SK-N-SH (cell line): ENCODE data around the gene CRELD2. TPM values are rescaled to one million over a fixed set of nuclear protein-coding genes. Genes with fewer than 3 reads are reported as not detected.

Experiments used
- CTCF ChIA-PET: fragments of 300-600, 350-600 bp; formaldehyde crosslinking; extraction: SDS; loops from one replicate; lab custom pipeline; 2021; lab: Yijun Ruan, JAX
- POLR2A ChIA-PET: fragments of 350-600 bp; sonication (Branson Sonifier 250); formaldehyde crosslinking; extraction: SDS; loops from one replicate; lab custom pipeline; 2020; ENCODE audit warnings: antibody characterized with exemption, inconsistent platforms; lab: Yijun Ruan, JAX
- DNase-seq: peaks from one replicate; pipeline ENCODE4 v3.0.0; 2012
- H2AFZ ChIP-seq: fragments of 200-600 bp; sonication (generic); 2 replicates; pipeline ENCODE4 v1.8.1; 2016; ENCODE audit warnings: antibody characterized with exemption, mild to moderate bottlenecking, low read depth
- H3F3A ChIP-seq: fragments of 200-600 bp; sonication (generic); replicated peaks from 2 replicates; pipeline ENCODE3; 2016; ENCODE audit warnings: antibody characterized with exemption, mild to moderate bottlenecking; ENCODE audit not compliant: insufficient read depth
- H3K27ac ChIP-seq, 2 experiments: fragments of 200-500 bp in 1 of 2; fragments of 200-600 bp in 1 of 2; sonication (Bioruptor generic) in 1 of 2; sonication (generic), shearing (Covaris generic) in 1 of 2; 2 replicates each; pipeline versions ENCODE4 v1.5.1 to v1.6.1; 2014 to 2016; ENCODE audit warnings: low read depth in 2 of 2, inconsistent platforms in 1 of 2, low read length in 1 of 2, mild to moderate bottlenecking in 1 of 2, mixed read lengths in 1 of 2
- H3K27me3 ChIP-seq: fragments of 200-600 bp; sonication (generic), shearing (Covaris generic); 2 replicates; pipeline ENCODE4 v1.6.1; 2016; ENCODE audit warnings: mixed run types; ENCODE audit not compliant: insufficient read depth
- H3K36me3 ChIP-seq, 2 experiments: fragments of 200-500 bp in 1 of 2; fragments of 200-600 bp in 1 of 2; sonication (Bioruptor generic) in 1 of 2; sonication (generic) in 1 of 2; replicated peaks in 1 of 2; 2 replicates each; pipeline versions ENCODE3 to v1.5.1; 2014 to 2016; ENCODE audit warnings: low read length in 1 of 2, mild to moderate bottlenecking in 1 of 2; ENCODE audit not compliant: insufficient read depth in 2 of 2, control insufficient read depth in 1 of 2
- H3K4me1 ChIP-seq, 2 experiments: fragments of 200-500 bp in 1 of 2; fragments of 200-600 bp in 1 of 2; sonication (Bioruptor generic) in 1 of 2; sonication (generic), shearing (Covaris generic) in 1 of 2; 2 replicates each; pipeline versions ENCODE4 v1.5.1 to v1.6.1; 2014 to 2016; ENCODE audit warnings: low read depth in 1 of 2, low read length in 1 of 2, mixed run types in 1 of 2; ENCODE audit not compliant: insufficient read depth in 2 of 2, control insufficient read depth in 1 of 2
- H3K4me2 ChIP-seq: fragments of 200-600 bp; sonication (generic), shearing (Covaris generic); 2 replicates; pipeline ENCODE4 v1.6.1; 2017; ENCODE audit warnings: mixed run types
- H3K4me3 ChIP-seq, 2 experiments: fragments of 200-500 bp in 1 of 2; fragments of 200-600 bp in 1 of 2; sonication (Bioruptor generic) in 1 of 2; sonication (generic), shearing (Covaris generic) in 1 of 2; 2 replicates each; pipeline versions ENCODE4 v1.5.1 to v1.8.1; 2014 to 2016; ENCODE audit warnings: low read depth in 2 of 2, inconsistent platforms in 1 of 2, low read length in 1 of 2, mild to moderate bottlenecking in 1 of 2, mixed read lengths in 1 of 2, moderate library complexity in 1 of 2
- H3K79me2 ChIP-seq: fragments of 200-600 bp; sonication (generic); 2 replicates; pipeline ENCODE4 v1.8.1; 2017; ENCODE audit warnings: mild to moderate bottlenecking; ENCODE audit not compliant: insufficient read depth
- H3K9ac ChIP-seq: fragments of 200-600 bp; sonication (generic); 2 replicates; pipeline ENCODE4 v1.6.1; 2017; ENCODE audit warnings: mixed run types
- H3K9me2 ChIP-seq: fragments of 200-600 bp; sonication (generic); 2 replicates; pipeline ENCODE4 v1.6.1; 2017; ENCODE audit warnings: mixed run types
- H3K9me3 ChIP-seq: fragments of 200-600 bp; sonication (generic); 2 replicates; pipeline ENCODE4 v1.6.1; 2017; ENCODE audit warnings: mixed run types, mild to moderate bottlenecking, moderate library complexity
- H4K20me1 ChIP-seq: fragments of 200-600 bp; sonication (generic); 2 replicates; pipeline ENCODE4 v1.6.1; 2017; ENCODE audit warnings: mild to moderate bottlenecking, mixed run types; ENCODE audit not compliant: insufficient read depth
- CTCF ChIP-seq: fragments of 200-600 bp; sonication (generic); IDR thresholded peaks from 2 replicates; pipeline ENCODE4 v1.6.1; 2017; ENCODE audit warnings: antibody characterized with exemption, mild to moderate bottlenecking, moderate library complexity
- ELF1 ChIP-seq: IDR thresholded peaks from 2 replicates; pipeline ENCODE4 v1.4.0; 2012
- FOSL2 ChIP-seq: IDR thresholded peaks from 2 replicates; pipeline ENCODE4 v1.4.0; 2012; ENCODE audit warnings: low read depth, mild to moderate bottlenecking, moderate library complexity, borderline replicate concordance
- GATA2 ChIP-seq: sonication (generic); formaldehyde crosslinking; IDR thresholded peaks from 2 replicates; pipeline ENCODE4 v1.5.0; 2020; ENCODE audit warnings: mild to moderate bottlenecking, missing genetic modification reagents
- MAX ChIP-seq: IDR thresholded peaks from 2 replicates; pipeline ENCODE4 v1.4.0; 2012; ENCODE audit warnings: low read depth
- RCOR1 ChIP-seq: fragments of 150-350 bp; IDR thresholded peaks from 2 replicates; pipeline ENCODE4 v1.6.1; 2017; ENCODE audit warnings: antibody characterized with exemption, low read length
- RXRA ChIP-seq: IDR thresholded peaks from 2 replicates; pipeline ENCODE4 v1.4.0; 2012; ENCODE audit warnings: low read depth, mild to moderate bottlenecking, borderline replicate concordance
- TEAD4 ChIP-seq: IDR thresholded peaks from 2 replicates; pipeline ENCODE4 v1.4.0; 2012; ENCODE audit warnings: mild to moderate bottlenecking, borderline replicate concordance; ENCODE audit not compliant: insufficient read depth
- USF1 ChIP-seq: IDR thresholded peaks from 2 replicates; pipeline ENCODE4 v1.4.0; 2012; ENCODE audit warnings: low read depth, borderline replicate concordance
- USF2 ChIP-seq: fragments of 150-350 bp; IDR thresholded peaks from 2 replicates; pipeline ENCODE4 v1.6.1; 2017; ENCODE audit warnings: antibody characterized with exemption, low read length, low read depth, borderline replicate concordance
- ZBTB33 ChIP-seq: IDR thresholded peaks from 2 replicates; pipeline ENCODE4 v1.4.0; 2012; ENCODE audit warnings: low read depth, borderline replicate concordance
- WGBS: methylation state at CpG from one replicate; pipeline ENCODE4 v1.1.6; 2017; ENCODE audit warnings: low lambda C conversion rate; 5-methylcytosine and 5-hydroxymethylcytosine counted together
- polyA plus RNA-seq, 3 experiments: library from polyadenylated mRNA; depleted of rRNA; stranded (reverse); fragments of >200 nt; gene quantifications; 2 replicates each; pipeline ENCODE4 v1.2.3, GENCODE V29; 2012

The CRELD2 gene
- polyA plus RNA-seq, 1 of the 3 experiments (the other 2 are of a cell fraction): 113 TPM

GRCh38 chr22:49951678-49951985 lies 33.2 kb downstream of the CRELD2 start:
- peak overlapping the region; percentile 61; the same call in 1 of the 2 replicates for H3K9ac ChIP-seq
- POLR2A ChIA-PET: no interaction called here
- CTCF ChIA-PET: interaction anchor here (0.9 to 2.1 kb wide), 3 partner anchors 30 to 78 kb away, joined by 3 to 9 read pairs (median 3); no protein-coding TSS in a partner anchor
- peaks cover 13 to 44% of the 10 kb centered on the region in 2 experiments; a peak in 3 of 4 replicates for H3K4me1 ChIP-seq
- H3K9me2 ChIP-seq: no peaks in the 10 kb centered on the region
- H3K36me3 ChIP-seq: no peaks in the 10 kb centered on the region
- DNase-seq: no peak
- no peak overlapping the region; a peak in 1 of 4 replicates for H3K27ac ChIP-seq
- WGBS: no CpG with 5 or more reads among the region's 4 CpGs
- H3K9me3 ChIP-seq: no peaks in the 10 kb centered on the region
- H2AFZ ChIP-seq: no peak overlapping the region
- H4K20me1 ChIP-seq: no peaks in the 10 kb centered on the region
- H3F3A ChIP-seq: no peaks in the 10 kb centered on the region
- H3K27me3 ChIP-seq: no peaks in the 10 kb centered on the region
- no peak overlapping the region for H3K4me3 ChIP-seq
- no peaks in the 10 kb centered on the region for H3K79me2 ChIP-seq
- no peak overlapping the region for H3K4me2 ChIP-seq
- TF ChIP-seq ZBTB33: no peak
- no peak for TF ChIP-seq GATA2 (CRISPR knock-in tag)
- TF ChIP-seq USF2: no peak
- TF ChIP-seq ELF1: no peak
- no peak for TF ChIP-seq MAX
- no peak for TF ChIP-seq CTCF

- H3K4me3 ChIP-seq: no peak overlapping the region
- 65% methylated on average over 8 of the region's 24 CpGs for WGBS
- H3F3A ChIP-seq: no peaks in the 10 kb centered on the region
- H2AFZ ChIP-seq: peak overlapping the region; percentile 53; the same call in 1 of the 2 replicates
- no peaks in the 10 kb centered on the region for H3K36me3 ChIP-seq
- no peaks in the 10 kb centered on the region for H3K79me2 ChIP-seq
- no peaks in the 10 kb centered on the region for H4K20me1 ChIP-seq
- TF ChIP-seq TEAD4 (peak; percentile 86), FOSL2 (0 out of 2 replicates have a peak, but pooled peaks have one; percentile 42), USF1 (no peak), RXRA (peak; percentile 24; the same call in 1 of the 2 replicates), RCOR1 (no peak)
- no peak for DNase-seq
- H3K9me3 ChIP-seq: no peaks in the 10 kb centered on the region
- H3K27me3 ChIP-seq: no peaks in the 10 kb centered on the region
- H3K27ac ChIP-seq: peak overlapping the region in 1 of 2 experiments; percentile 7; a peak in 1 of 4 replicates
- H3K9me2 ChIP-seq: no peaks in the 10 kb centered on the region
- ChIA-PET POLR2A (no interaction called here), CTCF (interaction anchor here (0.9 to 2.1 kb wide), 4 partner anchors 21 to 78 kb away, joined by 3 to 9 read pairs (median 4); no protein-coding TSS in a partner anchor)
- H3K4me2 ChIP-seq: peak overlapping the region; percentile 55; the same call in 1 of the 2 replicates
- peak overlapping the region; percentile 61 for H3K9ac ChIP-seq
- H3K4me1 ChIP-seq: peaks cover 13 to 45% of the 10 kb centered on the region in 2 experiments; a peak in 3 of 4 replicates
Measured at GRCh38 chr22:49951986-49952896, 33.8 kb downstream of the CRELD2 start.
